ENCODE results near the gene HNRNPH1.
"Not testable (repeated sequence)": the region's sequence is repeated elsewhere in the genome, so short reads cannot be mapped to it uniquely, and the experiment has no call there.

The HNRNPH1 gene

GRCh38 chr5:179623003-179623905 lies at the start of gene HNRNPH1:
TSS of gene HNRNPH1 (minus strand) at chr5:179623671. CDS start at chr5:179623133, 538 bp downstream.
- DNase-seq (ENCODE audit: extremely low read depth, low read depth): peak; percentile 97
- TF ChIP-seq CTCF (IDR thresholded peaks at IDR 0.05; ENCODE audit: low read depth, low read length, missing control alignments): no peak
- peak within 1 kb of the TSS; percentile 95 for H3K4me3 ChIP-seq (replicated peaks; ENCODE audit: low read depth, low read length)

GRCh38 chr5:179668391-179668790 lies 44.9 kb upstream of the HNRNPH1 start:
- DNase-seq (ENCODE audit: extremely low read depth, low read depth): peak; percentile 19
- no peak overlapping the region for H3K4me3 ChIP-seq (replicated peaks; ENCODE audit: low read depth, low read length)
- TF ChIP-seq CTCF (IDR thresholded peaks at IDR 0.05; ENCODE audit: low read depth, low read length, missing control alignments): peak; percentile 87

- not testable (repeated sequence) for DNase-seq (ENCODE audit: extremely low read depth, low read depth); H3K4me3 ChIP-seq (replicated peaks; ENCODE audit: low read depth, low read length)
These were observed 38.2 kb upstream of the HNRNPH1 start for GRCh38 chr5:179661647-179662046.

- H3K4me3 ChIP-seq (replicated peaks; ENCODE audit: low read depth, low read length): peak overlapping the region; percentile 55
- not testable (repeated sequence) for DNase-seq (ENCODE audit: extremely low read depth, low read depth)
These were observed 34.8 kb upstream of the HNRNPH1 start for GRCh38 chr5:179658179-179658856.

- not testable (repeated sequence) for DNase-seq (ENCODE audit: extremely low read depth, low read depth); H3K4me3 ChIP-seq (replicated peaks; ENCODE audit: low read depth, low read length)
These were observed 34.1 kb upstream of the HNRNPH1 start for GRCh38 chr5:179657302-179658178.

- DNase-seq (ENCODE audit: extremely low read depth, low read depth); H3K4me3 ChIP-seq (replicated peaks; ENCODE audit: low read depth, low read length): not testable (repeated sequence)
These were observed 29.7 kb upstream of the HNRNPH1 start for GRCh38 chr5:179653135-179653534.

- not testable (repeated sequence) for H3K4me3 ChIP-seq (replicated peaks; ENCODE audit: low read depth, low read length); DNase-seq (ENCODE audit: extremely low read depth, low read depth)
These were observed 26.8 kb upstream of the HNRNPH1 start for GRCh38 chr5:179650245-179650644.

GRCh38 chr5:179649166-179649703 lies 25.8 kb upstream of the HNRNPH1 start:
- not testable (repeated sequence) for H3K4me3 ChIP-seq (replicated peaks; ENCODE audit: low read depth, low read length); DNase-seq (ENCODE audit: extremely low read depth, low read depth)

- no peak for TF ChIP-seq CTCF (IDR thresholded peaks at IDR 0.05; ENCODE audit: low read depth, low read length, missing control alignments)
- H3K4me3 ChIP-seq (replicated peaks; ENCODE audit: low read depth, low read length): no peak overlapping the region
- DNase-seq (ENCODE audit: extremely low read depth, low read depth): no peak
These were observed 24.9 kb upstream of the HNRNPH1 start for GRCh38 chr5:179648410-179648809.

GRCh38 chr5:179644766-179645165 lies 21.3 kb upstream of the HNRNPH1 start:
- not testable (repeated sequence) for DNase-seq (ENCODE audit: extremely low read depth, low read depth); H3K4me3 ChIP-seq (replicated peaks; ENCODE audit: low read depth, low read length)

- not testable (repeated sequence) for DNase-seq (ENCODE audit: extremely low read depth, low read depth); H3K4me3 ChIP-seq (replicated peaks; ENCODE audit: low read depth, low read length)
These were observed 19.9 kb upstream of the HNRNPH1 start for GRCh38 chr5:179643141-179643920.

- not testable (repeated sequence) for H3K4me3 ChIP-seq (replicated peaks; ENCODE audit: low read depth, low read length); DNase-seq (ENCODE audit: extremely low read depth, low read depth)
These were observed 19.2 kb upstream of the HNRNPH1 start for GRCh38 chr5:179642626-179643025.

GRCh38 chr5:179641745-179642144 lies 18.3 kb upstream of the HNRNPH1 start:
- not testable (repeated sequence) for H3K4me3 ChIP-seq (replicated peaks; ENCODE audit: low read depth, low read length); DNase-seq (ENCODE audit: extremely low read depth, low read depth)

Data from HFF-Myc (cell line).